ENCODE data around the gene TAS2R38.

Gene TAS2R38

DNA sequence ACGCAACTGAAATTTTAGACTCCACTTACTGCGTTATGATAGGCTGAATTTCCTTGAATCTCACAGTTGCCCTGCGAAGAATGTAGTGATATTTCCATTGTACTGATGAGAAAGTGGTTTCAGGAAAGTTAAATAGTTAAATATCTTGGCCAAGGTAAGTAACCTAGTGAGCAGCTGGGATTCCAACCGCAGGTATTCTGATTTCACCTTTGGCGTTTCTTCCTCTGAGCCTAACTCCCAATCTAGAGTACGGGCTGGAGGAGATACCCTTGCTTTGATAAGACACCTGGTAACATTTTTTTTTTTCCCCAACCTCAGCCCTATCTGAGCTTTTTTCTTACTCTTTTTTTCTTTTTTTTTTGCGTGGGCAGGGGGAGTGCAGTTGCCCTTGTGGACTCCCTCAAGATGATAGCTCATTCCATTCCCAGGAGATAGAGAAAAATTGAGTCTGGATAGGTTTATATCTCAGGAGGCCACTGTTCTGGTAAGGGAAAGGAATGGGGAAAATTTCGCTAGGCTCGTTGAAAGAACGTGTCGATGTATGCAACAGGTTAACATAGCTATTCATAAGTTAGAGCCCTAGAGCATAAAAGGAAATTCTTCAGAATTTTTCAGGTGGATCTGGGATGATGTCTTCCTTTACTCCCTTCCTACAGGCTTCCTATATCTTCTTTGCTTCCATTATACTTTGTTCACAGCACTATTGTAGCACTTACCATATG, 3.1 kb upstream of the TAS2R38 start:
- DNase-seq (ENCODE audit: low read depth) = no peak

DNA sequence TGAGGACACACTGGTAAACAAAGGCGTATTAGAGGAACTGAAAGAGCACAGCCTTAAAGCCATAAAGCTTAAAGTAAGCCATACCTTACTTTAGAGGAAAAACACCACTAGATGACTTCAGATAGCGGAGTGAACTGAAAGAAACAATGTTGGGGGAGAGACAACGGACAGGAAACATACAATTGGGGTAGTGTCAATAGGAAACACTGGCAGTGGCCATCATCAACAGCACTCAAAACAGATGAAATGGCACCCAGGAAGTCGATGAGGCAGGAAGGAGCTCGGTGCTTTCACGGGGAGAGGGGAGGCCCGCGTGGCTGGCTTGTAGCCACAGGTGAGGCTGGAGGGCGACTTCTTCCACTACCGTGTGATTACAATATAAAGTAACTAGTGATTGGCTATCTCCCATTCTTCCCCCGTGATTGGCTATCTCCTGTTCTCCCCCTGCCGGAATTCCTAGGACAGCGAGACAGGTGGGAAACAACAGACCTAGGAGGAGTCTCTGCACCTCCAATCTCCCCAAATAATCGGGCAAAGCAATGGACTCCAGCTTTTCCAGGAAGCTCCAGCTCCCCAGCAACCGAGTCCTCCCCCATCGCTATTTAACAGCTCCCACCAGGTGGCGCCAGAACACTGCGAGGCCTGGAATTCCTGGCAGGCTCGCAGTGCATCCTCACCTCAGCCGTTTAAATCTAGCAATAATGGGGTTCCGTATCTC, 2.4 kb upstream of the TAS2R38 start:
- peak; percentile 58 for DNase-seq (ENCODE audit: low read depth)

DNA sequence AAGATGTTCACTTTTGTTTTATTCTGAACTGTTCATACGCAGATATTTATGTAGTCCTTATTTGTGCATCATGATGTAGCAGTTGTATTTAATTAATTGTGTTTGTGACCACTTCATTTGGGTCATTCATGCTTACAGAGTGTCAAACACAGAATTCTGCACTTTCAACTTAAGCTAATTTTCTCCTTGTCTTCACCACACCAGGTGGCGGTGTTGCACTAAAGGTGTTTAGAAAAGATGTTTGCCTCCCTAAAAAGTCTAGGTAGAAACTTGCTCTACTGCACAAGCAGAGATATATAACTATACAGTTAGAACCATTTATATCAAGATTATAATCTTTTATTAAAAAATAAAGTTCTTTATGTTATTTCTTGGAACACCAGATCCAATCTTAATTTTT, 1.3 kb upstream of the TAS2R38 start:
- no peak for DNase-seq (ENCODE audit: low read depth)

DNA sequence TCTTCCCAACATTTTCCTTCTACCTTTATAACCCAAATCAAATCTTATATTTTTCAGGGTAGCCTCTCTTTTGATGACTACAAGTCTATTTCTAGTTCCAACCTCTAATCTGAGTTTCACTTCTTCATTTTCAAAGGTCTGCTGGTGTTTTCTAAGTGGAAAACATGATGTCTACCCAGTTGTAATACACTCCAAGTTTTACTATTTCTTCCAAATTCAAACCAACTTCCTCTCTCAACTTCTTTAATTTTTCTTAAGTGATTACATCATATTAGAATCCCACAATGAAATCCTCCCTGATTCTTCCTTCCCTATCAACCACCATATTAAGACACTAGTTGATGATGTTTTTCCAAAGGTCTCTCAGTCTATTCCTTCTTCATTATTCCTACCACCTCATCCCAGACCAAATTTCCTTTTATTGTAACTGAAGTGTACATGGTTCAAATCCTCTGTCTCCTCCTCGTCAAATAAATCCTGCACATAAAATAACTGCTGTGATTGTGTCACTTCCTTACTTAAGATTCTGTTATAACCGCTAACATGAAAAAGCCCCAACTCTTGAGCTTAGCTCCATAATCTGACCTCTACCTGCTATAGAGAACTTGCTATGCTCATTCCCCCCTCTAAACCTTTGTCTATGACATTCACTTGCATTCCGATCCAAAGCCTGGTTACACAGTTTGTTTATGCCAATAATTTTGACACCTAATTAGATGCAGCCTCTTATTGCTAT, 12.7 kb downstream of the TAS2R38 start:
- no peak for DNase-seq (ENCODE audit: low read depth)

DNA sequence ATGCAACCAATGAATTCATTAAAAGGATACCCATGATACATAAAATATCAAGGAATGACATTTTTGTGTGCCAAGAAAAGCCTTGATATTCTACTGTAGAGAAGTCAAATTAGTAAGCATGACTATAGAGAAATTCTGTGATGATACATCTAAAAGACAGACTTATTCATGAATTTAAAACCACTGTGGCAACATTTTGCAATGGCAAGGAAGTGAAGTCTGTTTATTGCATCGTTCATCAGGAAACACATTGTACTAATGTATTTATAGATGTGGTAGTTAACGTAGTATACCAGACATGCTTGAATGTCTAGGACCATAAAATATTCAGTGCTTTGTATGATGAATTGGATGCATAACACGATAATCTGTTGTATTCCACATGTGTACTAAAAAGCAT, 17.5 kb downstream of the TAS2R38 start:
- no peak for DNase-seq (ENCODE audit: low read depth)

DNA sequence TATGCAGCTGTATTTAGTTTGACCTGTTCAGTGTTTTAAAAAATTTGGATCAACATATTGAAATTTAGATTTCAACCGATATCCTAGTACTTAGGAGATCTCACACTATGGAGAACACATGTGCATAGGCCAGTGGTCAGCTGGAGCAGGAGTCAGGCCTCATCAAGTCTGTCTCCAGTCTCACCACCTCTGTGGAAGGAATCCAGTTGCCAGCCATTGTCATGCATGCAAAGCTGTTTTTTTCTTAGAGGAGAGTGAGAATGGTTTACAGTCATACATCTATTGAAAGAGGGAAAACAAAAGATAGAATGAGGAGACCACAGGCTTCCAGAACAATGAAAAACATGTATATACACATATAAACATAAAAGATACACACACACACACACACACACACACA, 19.2 kb downstream of the TAS2R38 start:
- no peak for DNase-seq (ENCODE audit: low read depth)

DNA sequence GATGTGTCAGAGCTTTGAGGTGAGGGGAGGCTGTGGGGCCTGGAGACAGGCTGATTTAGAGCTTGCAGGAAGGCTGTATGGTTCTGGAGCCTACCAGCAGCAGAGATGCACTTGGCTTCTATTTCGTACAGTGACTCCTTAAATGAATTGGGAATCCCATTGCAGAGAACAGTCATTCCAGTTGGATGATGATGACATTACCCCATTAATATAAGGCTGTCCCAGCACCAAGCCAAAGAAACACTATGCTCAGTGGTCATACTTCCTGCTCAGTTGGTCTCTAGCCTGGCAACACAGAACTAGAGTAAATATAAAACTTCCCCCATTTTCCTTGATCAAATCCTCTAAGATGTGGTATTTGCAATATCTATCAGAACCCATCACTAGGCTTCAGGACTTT, 21.1 kb downstream of the TAS2R38 start:
- DNase-seq (ENCODE audit: low read depth) = no peak

DNA sequence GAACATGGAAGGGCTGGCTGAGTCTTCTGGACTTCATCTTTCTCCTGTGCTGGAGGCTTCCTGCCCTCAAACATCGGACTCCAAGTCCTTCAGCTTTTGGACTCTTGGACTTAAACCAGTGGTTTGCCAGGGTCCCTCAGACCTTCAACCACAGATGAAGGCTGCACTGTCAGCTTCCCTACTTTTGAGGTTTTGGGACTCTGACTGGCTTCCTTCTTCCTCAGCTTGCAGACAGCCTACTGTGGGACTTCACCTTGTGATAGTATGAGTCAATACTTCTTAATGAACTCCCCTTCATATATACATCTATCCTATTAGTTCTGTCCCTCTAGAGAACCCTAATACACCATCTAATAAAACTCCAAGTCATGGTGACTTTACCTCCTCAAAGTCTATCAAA, 22.8 kb downstream of the TAS2R38 start:
- no peak for DNase-seq (ENCODE audit: low read depth)

DNA sequence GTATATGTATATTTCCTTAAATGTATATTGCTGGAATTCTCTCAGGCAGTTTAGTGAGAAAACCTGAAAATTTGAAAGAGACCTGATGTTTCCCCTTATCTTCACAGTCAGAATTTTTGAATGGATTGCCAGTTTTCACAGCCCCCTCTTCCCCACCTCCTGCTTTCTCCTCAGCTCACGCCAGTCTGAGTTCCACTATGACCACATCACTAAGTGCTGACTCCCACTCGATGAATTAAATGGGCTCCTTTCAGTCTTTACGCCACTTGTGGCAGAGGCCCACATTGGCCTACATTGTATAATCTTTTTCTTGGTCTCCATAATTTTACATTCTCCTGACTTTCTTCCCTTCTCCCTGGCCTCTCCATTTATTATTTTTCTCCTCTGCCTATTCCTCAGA, 23.7 kb downstream of the TAS2R38 start:
- no peak for DNase-seq (ENCODE audit: low read depth)

DNA sequence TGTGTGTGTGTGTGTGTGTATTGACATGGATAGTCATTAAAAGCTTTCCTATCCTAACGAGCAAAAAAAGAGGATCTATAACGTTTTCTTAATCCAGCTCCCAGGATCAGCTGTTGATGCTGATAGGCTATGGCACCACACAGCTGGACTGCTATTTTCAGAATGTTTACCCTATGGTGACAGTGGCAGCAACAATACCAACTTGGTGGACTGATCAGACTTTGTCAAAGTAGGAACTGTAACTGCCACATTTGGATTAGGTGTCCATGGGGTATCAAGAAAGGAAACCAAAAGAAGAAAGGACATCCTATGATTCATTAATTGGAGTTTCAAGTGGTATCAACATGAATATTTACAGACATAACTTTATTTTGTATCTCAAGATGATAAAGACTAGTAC, 24.1 kb downstream of the TAS2R38 start:
- DNase-seq (ENCODE audit: low read depth) = no peak

DNA sequence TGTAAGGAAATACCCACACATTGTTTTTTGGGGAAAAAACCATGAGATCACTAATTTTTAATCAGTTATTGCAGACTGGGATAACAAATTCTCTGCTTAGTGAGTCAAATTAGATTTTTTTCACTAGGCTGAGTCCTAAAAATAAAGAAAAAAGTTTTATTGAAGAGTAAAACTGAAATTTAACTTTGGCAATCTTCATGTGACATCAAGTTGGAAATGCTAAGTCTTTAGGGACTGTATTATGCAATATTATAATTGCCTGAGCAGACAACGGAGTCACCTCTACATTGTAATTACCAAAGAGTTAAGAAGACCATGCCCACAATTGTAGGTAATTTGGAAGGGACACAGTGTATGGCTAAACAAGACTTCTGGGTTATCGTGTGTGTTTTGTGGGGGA, 24.6 kb downstream of the TAS2R38 start:
- no peak for DNase-seq (ENCODE audit: low read depth)

DNA sequence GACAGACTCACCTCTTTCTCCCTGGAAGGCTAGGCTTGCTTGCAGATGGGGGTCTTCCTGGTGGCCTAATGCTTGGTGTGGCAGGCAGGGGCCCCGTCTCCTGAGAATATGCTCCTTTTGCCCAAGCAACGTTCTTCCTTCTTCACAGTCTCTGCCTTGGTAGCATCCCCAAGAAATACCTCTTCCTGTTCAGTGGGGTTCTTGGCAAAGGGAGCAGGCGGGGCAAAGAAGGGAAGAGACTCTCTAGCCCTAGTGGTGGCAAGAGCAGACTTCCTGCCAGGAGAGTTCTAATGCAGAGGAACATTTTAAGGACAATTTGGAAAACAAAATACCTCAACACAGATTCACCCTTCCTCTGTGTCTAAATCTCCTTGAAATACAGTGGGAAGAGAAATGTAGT, 26.8 kb downstream of the TAS2R38 start, which contains the start of gene CLEC5A:
Gene CLEC5A, minus strand, starts transcription at position 179 of the 400 bp plus-strand sequence. CDS start 682 bp downstream, outside the sequence.
- DNase-seq (ENCODE audit: low read depth) = no peak

DNA sequence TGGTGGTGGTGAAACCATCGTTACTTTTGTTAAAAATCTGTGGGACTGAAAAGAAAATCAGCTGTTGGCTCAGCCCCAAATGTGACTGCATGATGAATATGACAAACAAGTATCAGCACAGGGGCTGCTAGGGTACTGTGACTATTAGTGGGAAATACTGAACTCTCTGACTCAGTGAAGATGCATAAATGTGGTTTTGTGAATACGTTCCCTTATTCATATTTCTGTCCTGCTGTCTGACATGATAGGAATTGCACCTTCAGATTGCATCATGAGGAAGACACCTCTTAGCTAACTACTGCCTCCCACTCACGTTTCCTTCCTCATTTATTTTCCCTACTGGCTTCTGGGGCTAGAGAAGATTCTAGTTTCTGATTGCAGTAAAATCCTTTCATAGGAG, 28.2 kb downstream of the TAS2R38 start:
- no peak for DNase-seq (ENCODE audit: low read depth)

DNA sequence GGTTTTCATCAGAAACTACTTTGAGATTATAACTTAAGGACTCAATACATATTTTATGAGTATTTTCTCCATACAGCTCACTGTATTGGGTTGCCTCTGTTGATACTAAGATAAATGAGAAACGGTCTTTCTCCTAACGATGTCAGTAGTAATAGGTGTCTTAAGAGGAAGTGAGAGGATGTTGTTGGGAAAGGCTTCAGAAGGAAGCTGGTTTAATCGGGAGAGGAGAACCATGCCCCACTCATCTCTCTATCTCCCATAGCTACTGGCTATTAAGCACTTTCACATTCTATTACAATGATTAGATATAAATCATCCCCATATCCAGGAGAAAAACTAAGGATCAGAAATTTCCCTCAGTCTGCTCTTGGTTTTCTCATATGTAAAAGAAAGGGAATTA, 28.8 kb downstream of the TAS2R38 start:
- no peak for DNase-seq (ENCODE audit: low read depth)

DNA sequence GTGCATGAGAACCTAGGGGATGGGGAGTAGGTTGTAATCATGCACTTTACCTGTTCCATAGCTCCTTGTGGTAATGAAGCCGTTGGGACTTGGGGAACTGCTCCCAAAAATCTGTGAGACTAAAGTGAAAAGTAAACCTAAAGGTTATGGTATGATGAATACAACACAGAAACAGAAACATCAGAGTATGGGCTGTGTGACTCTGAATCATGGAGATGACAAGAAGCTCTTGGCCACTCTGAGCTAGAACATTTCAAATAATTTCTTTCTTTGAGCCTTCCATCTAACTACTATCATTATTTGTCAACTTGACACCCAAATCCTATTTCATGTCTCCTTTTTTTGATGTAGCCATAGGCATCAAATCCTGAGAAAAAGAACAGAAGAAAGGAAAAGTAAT, 29.7 kb downstream of the TAS2R38 start:
- no peak for DNase-seq (ENCODE audit: low read depth)

DNA sequence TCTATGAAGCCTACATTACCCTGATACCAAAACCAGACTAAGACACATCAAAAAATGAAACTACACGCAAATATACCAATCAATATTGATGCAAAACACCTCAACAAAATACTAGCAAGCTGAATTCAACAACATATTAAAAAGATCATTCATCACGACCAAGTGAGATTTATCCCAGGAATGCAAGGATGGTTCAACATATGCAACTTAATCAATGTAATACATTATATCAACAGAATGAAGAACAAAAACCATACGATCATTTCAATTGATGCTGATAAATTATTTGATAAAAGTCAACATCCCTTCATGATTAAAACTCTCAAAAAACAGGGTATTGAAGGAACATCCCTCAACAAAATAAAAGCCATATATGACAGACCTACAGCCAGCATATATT, 32.5 kb downstream of the TAS2R38 start:
- DNase-seq (ENCODE audit: low read depth) = no peak

DNA sequence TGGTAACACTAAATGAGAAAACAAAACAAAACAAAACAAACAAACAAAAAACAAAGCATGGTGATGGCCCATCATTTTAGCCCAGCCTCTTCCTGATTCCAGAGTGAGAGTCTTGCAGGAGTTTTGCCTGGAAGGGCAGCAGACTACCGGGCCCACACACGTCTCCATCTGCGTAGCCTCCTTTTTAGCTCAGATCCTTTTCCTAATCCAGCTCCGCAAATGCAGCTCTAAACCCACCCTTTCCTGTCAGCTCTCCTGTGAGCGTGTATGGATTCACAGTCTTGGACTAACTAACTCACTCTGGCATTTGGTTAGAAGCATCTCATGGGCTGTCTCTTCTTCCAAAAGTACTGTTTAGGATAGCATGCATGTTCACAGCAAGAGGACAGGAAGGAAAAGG, 43.4 kb downstream of the TAS2R38 start:
- DNase-seq (ENCODE audit: low read depth) = no peak

DNA sequence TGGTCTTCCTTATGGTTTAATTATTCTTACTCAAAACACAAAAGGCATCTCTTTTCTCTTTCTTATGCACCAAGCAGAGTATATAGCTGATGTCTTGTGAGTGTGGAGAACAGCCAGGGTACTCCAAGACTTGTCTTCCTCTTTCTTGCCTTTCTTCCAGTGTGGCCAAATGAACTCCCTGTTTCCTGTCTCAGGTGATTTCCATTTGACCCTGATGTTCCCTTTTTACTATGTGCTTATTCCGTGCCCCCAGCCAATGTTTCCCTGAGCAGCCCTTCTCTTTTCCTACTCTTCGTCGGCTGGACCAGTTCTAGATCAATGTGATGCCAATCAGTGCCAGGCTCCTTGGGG, 44.8 kb downstream of the TAS2R38 start:
- DNase-seq (ENCODE audit: low read depth) = no peak

DNA sequence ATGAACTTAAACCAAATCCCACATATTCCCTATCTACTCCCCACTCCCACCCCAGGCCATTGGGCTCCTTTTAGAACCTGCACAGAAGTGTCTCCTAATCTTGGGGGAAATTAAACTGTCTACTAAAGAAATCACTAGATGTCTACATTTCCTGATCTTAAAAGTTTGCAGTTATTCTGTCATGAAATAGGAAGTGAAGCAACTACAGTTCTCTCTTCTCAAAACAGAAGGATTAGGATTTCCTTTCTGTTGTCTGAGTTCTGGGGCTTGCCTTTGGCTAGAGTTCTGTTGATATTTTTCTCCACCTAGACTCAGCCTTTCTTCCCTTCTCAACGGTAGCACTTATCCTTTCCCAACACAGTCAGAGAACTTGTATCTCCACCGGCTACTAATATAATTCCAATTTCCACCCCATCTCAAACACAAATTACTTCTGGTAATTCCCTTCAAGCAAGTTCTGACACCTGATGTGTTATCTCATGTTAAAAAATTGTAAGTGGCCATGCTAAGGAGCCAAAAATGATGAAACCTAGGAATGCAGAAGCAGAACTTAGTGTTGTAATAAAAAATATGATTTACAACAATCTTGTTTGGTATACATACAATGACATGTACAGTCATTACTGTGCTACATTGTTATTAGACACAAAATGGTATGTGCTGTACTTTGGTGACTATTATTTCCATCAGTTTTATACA, 45.3 kb downstream of the TAS2R38 start:
- DNase-seq (ENCODE audit: low read depth) = no peak
